ENCODE data around the gene CES1.
"Not testable (repeated sequence)": the region's sequence is repeated elsewhere in the genome, so short reads cannot be mapped to it uniquely, and the experiment has no call there.

DNA sequence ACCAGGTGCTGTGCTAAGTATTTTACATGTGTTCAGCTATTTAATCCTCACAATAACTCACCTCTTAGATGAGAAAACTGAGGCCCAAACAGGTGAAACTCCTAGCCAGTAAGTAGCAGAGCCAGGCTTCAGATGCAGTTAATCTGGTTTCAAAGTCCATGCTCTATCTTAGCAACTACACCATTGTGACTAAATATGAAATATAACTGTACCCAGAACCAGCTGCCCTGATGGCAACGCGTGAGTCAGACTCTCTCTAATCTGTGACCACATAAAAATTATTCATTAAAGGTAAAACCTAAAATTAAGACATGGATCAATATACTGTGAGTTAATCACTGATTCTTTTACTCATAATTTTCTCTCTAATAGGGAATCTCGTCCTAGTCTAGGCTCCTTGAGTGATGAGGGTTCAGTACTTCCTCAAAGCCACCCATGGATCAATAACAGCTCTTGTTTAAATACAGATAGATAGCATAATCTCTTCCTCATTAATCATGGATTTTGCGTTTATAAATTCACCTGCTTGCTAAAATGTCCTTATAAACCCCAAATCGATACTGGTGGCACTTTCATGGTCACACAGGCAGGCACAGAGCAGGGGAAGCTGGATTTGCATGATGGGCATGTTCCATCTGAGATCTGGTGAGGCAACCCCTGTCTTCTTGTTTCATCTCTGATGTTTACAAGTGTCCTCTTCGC is 50.7 kb downstream of the CES1 start:
- TF ChIP-seq, protein P1, sequence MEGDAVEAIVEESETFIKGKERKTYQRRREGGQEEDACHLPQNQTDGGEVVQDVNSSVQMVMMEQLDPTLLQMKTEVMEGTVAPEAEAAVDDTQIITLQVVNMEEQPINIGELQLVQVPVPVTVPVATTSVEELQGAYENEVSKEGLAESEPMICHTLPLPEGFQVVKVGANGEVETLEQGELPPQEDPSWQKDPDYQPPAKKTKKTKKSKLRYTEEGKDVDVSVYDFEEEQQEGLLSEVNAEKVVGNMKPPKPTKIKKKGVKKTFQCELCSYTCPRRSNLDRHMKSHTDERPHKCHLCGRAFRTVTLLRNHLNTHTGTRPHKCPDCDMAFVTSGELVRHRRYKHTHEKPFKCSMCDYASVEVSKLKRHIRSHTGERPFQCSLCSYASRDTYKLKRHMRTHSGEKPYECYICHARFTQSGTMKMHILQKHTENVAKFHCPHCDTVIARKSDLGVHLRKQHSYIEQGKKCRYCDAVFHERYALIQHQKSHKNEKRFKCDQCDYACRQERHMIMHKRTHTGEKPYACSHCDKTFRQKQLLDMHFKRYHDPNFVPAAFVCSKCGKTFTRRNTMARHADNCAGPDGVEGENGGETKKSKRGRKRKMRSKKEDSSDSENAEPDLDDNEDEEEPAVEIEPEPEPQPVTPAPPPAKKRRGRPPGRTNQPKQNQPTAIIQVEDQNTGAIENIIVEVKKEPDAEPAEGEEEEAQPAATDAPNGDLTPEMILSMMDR (IDR thresholded peaks at IDR 0.05): not testable (repeated sequence)
- not testable (repeated sequence) for TF ChIP-seq POLR2A, EP300 (IDR thresholded peaks at IDR 0.05)

All from ovary (tissue), 3 donors.